Activated CD4-positive, alpha-beta T cell treated with anti-CD3 and anti-CD28 coated beads for 1 hour (primary cell): ENCODE measurements around the gene ARL13A.
"Not testable (repeated sequence)": the region's sequence is repeated elsewhere in the genome, so short reads cannot be mapped to it uniquely, and the experiment has no call there.

Source experiments
- DNase-seq: peaks from one replicate; pipeline ENCODE4 v3.0.0-alpha.2; 2020

ARL13A gene

GRCh38 chrX:100994352-100995281 is 25.1 kb downstream of the ARL13A start:
- DNase-seq, result no peak

DNA sequence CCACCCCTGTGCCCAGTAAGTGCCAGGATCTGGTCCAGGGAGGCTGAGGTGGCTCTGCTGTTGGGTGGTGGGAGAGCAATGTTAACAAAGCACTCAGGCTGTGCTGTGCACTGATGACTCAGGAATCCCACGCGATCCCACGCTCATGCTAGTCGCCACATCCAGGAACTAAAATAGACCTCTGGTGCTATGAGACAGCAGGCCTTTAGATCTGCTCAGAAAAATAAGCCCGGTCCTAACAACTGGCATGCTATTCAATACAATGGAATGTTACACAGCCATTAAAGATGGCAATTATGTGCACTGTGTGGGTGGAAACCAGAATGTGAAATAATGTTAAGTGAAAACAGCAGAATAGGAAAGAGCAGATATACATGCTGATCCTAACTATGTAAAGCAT is 26.0 kb downstream of the ARL13A start:
- DNase-seq, result no peak

DNA sequence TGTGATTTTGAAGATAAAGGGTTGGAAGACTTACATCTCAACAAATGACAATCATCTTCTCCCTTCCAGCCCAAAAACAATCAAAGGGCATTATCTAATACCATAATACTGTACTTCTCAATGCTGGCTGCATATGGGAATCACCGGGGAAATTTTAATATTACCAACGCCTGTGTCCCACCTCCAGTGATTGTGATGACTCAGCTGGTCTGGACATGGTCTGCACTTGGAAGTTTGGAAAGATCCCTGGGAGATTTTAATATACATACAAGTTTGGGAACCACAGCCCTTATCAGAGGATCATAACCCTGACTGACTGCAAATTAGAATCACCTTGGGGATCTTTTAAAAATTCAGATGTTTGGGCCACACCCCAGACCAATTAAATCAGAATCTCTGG is 29.9 kb downstream of the ARL13A start:
- DNase-seq, result no peak

- no peak for DNase-seq
These were observed 39.6 kb downstream of the ARL13A start for GRCh38 chrX:101009090-101009489.

DNA sequence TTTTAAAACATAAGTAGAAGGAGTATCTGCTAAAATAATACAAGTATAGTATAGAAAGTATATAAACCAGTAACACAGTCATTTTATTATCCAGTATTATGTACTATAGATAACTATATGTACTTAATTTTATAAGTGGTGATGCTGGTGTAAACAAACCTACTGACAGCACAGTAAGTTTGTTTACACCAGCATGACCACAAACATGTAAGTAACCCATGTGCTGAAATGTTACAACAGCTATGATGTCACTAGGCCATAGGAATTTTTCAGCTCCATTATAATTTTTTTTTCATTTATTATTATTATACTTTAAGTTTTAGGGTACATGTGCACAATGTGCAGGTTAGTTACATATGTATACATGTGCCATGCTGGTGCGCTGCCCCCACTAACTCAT is 42.5 kb downstream of the ARL13A start:
- DNase-seq, result not testable (repeated sequence)

- no peak for DNase-seq
These were observed 52.5 kb downstream of the ARL13A start for GRCh38 chrX:101022020-101022419.

DNA sequence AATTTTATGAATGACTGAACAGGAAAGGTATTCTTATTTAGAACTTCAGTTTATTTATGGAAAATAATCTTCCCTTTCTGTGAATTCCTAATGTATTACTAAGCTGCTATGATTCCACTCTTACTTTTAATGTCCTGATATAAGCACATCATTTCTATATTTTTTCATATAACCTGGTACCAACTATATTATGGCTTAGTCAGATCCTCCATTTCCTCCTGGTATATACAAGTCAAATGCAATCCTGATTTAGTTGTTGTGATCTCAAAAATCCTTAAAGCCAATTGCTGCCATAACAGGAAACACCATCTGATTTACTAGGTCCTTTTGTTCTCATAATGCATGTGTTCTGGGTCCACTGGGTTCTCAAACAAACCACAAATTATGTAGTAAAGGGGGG is 55.6 kb downstream of the ARL13A start:
- DNase-seq, result no peak

GRCh38 chrX:101028562-101028961 is 59.1 kb downstream of the ARL13A start:
- no peak for DNase-seq

DNA sequence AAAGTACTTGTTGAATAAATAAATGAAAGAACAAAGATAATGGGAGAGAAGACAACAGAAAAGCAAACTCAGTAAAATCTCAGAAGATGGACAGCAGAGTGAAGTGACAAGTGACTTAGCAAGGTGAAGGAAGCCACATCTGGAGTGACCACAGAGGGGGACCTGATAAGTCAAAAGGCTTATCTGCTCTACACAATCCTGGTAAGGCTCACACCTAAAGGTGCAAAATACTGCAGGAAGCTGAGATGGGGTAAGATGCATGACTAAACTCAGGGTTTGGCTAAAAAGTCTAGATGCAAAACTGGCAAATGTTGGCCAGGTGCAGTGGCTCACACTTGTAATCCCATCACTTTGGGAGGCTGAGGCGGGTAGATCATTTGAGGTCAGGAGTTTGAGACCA is 60.2 kb downstream of the ARL13A start:
- no peak for DNase-seq

- no peak for DNase-seq
These were observed 67.7 kb downstream of the ARL13A start for GRCh38 chrX:101037231-101037630.

GRCh38 chrX:101040197-101040596 is 70.7 kb downstream of the ARL13A start:
- DNase-seq, result no peak
